Calu3 (cell line): Measurements from ENCODE around the gene MREG. TPM values are rescaled to one million over a fixed set of nuclear protein-coding genes. Genes with fewer than 3 reads are reported as not detected.
A peak's percentile ranks its signal among the peaks of the same experiment; 100 is the strongest.

Experiments used
- BruUV-seq: library from RNA; stranded (reverse); fragments of 400-500 nt; replicated peaks from 2 replicates; lab custom pipeline; 2021; lab: Mats Ljungman, UMichigan
- CTCF ChIA-PET: fragments of 300-600 bp; sonication (Branson Sonifier 250); formaldehyde crosslinking; loops from one replicate; lab custom pipeline; 2022; ENCODE audit warnings: antibody characterized with exemption; lab: Charles Lee
- DNase-seq: peaks from one replicate; pipeline ENCODE4 v3.0.0; 2022
- H3K27ac Mint-ChIP-seq: one replicate; pipeline ENCODE4 v1.8.0; 2022; ENCODE audit warnings: mixed read lengths; ENCODE audit not compliant: unreplicated experiment
- H3K27me3 Mint-ChIP-seq: one replicate; pipeline ENCODE4 v1.8.0; 2022; ENCODE audit warnings: mixed read lengths; ENCODE audit not compliant: unreplicated experiment
- H3K36me3 Mint-ChIP-seq: one replicate; pipeline ENCODE4 v1.8.0; 2022; ENCODE audit warnings: mild to moderate bottlenecking, moderate library complexity, mixed read lengths; ENCODE audit not compliant: insufficient read depth, unreplicated experiment
- H3K4me1 Mint-ChIP-seq: one replicate; pipeline ENCODE4 v1.8.0; 2022; ENCODE audit warnings: mild to moderate bottlenecking, low read depth, mixed read lengths; ENCODE audit not compliant: unreplicated experiment
- H3K4me3 Mint-ChIP-seq: one replicate; pipeline ENCODE4 v1.8.0; 2022; ENCODE audit warnings: mild to moderate bottlenecking, low read depth, moderate library complexity, mixed read lengths; ENCODE audit not compliant: unreplicated experiment
- H3K9me3 Mint-ChIP-seq: one replicate; pipeline ENCODE4 v1.8.0; 2022; ENCODE audit warnings: low read depth, mixed read lengths; ENCODE audit not compliant: unreplicated experiment
- intact Hi-C: fragments of 100-400 bp; cut with micrococcal nuclease; formaldehyde crosslinking; loops from one replicate; pipeline ENCODE4 v1.10.0; 2022; ENCODE audit not compliant: unreplicated experiment
- total RNA-seq: library from RNA; stranded (reverse); gene quantifications from 2 replicates; pipeline ENCODE4 v1.2.3, GENCODE V29; 2022
- TF ChIP-seq, protein P1 (sequence below): fragments of 200-600 bp; IDR thresholded peaks from one replicate; pipeline ENCODE4 v1.8.0; 2022; ENCODE audit warnings: antibody characterized with exemption; ENCODE audit not compliant: unreplicated experiment

The MREG gene
- total RNA-seq, 1 experiment from 2014 or later, result 29.7 TPM

DNA sequence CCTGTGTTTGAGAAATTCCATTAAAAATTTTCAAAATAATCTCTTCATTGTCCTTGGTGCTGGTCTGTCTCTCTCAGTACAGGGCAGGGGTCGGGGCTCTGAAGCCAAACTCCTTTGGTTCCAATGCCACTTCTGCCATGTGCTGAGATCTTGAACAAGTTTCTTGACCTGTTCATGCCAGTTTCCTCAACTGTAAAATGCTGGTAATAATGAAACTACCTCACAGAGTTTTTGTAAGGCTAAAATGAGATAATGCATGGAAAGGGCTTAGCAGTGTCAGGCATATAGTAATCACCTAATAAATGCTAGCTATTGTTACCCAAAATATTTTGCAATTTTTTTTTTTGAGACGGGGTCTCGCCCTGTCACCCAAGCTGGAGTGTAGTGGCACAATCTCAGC, 16.9 kb upstream of the MREG start:
- CTCF ChIA-PET, result interaction anchor here (1.4 kb wide), 1 partner anchor 10 kb away, joined by 3 read pairs; no protein-coding TSS in a partner anchor
- Mint-ChIP-seq H3K4me1 (peaks cover 7% of the 10 kb centered on the region), H3K27me3 (no peaks in the 10 kb centered on the region), H3K4me3 (no peak overlapping the region), H3K9me3 (no peaks in the 10 kb centered on the region), H3K27ac (no peak overlapping the region), H3K36me3 (peaks cover 15% of the 10 kb centered on the region)
- DNase-seq, result no peak
- TF ChIP-seq, protein P1, sequence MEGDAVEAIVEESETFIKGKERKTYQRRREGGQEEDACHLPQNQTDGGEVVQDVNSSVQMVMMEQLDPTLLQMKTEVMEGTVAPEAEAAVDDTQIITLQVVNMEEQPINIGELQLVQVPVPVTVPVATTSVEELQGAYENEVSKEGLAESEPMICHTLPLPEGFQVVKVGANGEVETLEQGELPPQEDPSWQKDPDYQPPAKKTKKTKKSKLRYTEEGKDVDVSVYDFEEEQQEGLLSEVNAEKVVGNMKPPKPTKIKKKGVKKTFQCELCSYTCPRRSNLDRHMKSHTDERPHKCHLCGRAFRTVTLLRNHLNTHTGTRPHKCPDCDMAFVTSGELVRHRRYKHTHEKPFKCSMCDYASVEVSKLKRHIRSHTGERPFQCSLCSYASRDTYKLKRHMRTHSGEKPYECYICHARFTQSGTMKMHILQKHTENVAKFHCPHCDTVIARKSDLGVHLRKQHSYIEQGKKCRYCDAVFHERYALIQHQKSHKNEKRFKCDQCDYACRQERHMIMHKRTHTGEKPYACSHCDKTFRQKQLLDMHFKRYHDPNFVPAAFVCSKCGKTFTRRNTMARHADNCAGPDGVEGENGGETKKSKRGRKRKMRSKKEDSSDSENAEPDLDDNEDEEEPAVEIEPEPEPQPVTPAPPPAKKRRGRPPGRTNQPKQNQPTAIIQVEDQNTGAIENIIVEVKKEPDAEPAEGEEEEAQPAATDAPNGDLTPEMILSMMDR, result no peak
- no TSS peak for BruUV-seq
- intact Hi-C loops, result no loop called here

DNA sequence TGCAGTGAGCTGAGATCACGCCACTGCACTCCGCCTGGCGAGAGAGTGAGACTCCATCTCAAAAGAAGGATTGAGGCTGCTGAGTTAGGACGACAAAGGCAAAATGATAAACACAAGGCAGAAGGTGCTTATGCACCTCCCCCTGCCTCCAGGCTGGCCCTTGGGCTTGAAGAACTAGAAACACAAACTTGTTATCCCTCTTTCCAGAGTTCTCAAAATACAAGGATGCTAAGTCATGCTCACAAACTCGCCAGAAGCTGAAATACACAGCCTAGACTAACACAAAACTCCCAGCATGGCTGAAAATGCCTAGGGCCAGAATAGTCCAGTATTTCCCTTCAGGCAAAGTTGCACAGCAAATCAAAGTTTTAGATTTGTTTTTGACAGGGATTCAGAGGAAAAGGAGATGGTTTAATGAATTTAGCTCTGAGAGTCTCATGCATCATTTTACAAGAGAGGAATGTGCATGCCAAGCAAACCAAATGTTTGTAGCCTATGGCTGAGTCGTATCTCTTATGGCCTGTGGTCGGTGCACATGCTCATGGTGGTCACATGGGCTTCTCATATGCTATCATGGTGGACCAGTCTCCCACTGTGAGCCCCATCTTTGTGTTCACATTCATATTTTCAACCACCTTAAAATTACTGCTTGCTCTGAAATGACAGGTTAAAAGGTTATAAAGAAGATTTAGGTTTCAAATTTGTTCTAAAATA, 16.2 kb upstream of the MREG start:
- Mint-ChIP-seq H3K4me3 (no peak overlapping the region), H3K27me3 (no peaks in the 10 kb centered on the region), H3K9me3 (no peaks in the 10 kb centered on the region), H3K36me3 (peaks cover 18% of the 10 kb centered on the region), H3K4me1 (peaks cover 7% of the 10 kb centered on the region), H3K27ac (no peak overlapping the region)
- DNase-seq, result no peak
- TF ChIP-seq, protein P1, result no peak
- no TSS peak for BruUV-seq
- CTCF ChIA-PET, result no interaction called here
- intact Hi-C loops, result no loop called here

DNA sequence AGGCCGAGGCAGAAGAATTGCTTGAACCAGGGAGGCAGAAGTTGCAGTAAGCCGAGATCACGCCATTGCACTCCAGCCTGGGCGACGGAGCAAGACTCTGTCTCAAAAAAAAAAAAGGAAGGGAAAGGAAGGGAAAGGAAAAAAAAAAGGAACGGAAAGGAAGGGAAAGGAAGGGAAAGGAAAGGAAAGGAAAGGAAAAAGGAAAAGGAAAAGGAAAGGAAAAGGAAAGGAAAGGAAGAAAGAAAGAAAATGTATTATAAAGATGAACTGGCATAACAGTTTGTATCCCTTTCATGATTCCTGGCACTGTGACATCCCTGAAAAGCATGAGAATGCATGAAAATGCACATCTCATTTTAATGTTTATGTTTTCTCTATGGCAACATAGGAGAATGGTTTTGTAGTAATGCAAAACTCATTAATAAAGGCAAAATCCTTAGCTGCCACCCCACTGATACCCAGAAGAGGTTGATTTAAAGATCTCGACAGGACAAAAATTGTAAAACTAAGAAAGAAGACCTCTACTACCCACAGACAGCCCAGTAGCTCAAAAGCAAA, 11.5 kb upstream of the MREG start:
- Mint-ChIP-seq H3K4me3 (no peak overlapping the region), H3K27me3 (no peaks in the 10 kb centered on the region), H3K4me1 (peaks cover 13% of the 10 kb centered on the region), H3K27ac (no peak overlapping the region), H3K9me3 (no peaks in the 10 kb centered on the region), H3K36me3 (peaks cover 15% of the 10 kb centered on the region)
- intact Hi-C loops, result no loop called here
- CTCF ChIA-PET, result interaction anchor here (0.7 kb wide), 1 partner anchor 1653 kb away, joined by 4 read pairs; no protein-coding TSS in a partner anchor
- TF ChIP-seq, protein P1, result no peak
- DNase-seq, result no peak
- no TSS peak for BruUV-seq

DNA sequence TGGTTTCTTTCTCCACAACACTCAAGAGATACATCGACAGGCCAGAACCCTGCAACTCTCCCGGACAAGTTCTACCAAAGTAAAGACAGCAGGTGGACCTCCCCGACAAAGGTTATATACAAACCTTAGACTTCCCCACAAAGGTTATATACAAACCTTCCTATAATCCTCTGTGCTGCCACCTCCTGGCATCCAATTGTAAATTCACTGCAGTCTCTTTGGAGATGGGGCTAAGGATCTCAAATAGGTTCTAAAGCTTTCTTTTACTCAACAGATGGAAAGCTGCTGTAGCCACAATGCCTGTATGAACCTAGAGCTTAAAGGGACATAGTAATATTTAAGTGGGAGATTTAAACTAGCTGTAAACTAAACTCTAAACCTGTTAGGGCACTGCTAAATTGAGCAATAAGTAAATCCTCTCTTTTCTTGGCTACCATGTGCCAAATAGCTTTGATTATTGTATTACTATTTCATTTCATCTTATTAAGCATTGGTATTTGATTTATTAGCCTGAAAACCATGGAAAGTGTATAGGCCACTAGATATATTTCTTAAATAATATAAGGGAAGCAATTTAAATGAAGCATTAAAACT, 9.8 kb upstream of the MREG start:
- Mint-ChIP-seq H3K27ac (no peak overlapping the region), H3K9me3 (no peaks in the 10 kb centered on the region), H3K4me3 (no peak overlapping the region), H3K27me3 (no peaks in the 10 kb centered on the region), H3K4me1 (peaks cover 13% of the 10 kb centered on the region), H3K36me3 (peaks cover 12% of the 10 kb centered on the region)
- peak; percentile 59 for DNase-seq
- no TSS peak for BruUV-seq
- CTCF ChIA-PET, result interaction anchor here (0.6 to 1.8 kb wide), 6 partner anchors 17 to 73 kb away, joined by 3 to 14 read pairs (median 4); no protein-coding TSS in a partner anchor
- TF ChIP-seq, protein P1, result peak; percentile 54
- intact Hi-C loops, result loop anchor here (1.0 kb wide), 1 partner anchor 73 kb away; no protein-coding TSS in a partner anchor
